Measurements from ENCODE around the gene PDE5A.

Gene PDE5A

DNA sequence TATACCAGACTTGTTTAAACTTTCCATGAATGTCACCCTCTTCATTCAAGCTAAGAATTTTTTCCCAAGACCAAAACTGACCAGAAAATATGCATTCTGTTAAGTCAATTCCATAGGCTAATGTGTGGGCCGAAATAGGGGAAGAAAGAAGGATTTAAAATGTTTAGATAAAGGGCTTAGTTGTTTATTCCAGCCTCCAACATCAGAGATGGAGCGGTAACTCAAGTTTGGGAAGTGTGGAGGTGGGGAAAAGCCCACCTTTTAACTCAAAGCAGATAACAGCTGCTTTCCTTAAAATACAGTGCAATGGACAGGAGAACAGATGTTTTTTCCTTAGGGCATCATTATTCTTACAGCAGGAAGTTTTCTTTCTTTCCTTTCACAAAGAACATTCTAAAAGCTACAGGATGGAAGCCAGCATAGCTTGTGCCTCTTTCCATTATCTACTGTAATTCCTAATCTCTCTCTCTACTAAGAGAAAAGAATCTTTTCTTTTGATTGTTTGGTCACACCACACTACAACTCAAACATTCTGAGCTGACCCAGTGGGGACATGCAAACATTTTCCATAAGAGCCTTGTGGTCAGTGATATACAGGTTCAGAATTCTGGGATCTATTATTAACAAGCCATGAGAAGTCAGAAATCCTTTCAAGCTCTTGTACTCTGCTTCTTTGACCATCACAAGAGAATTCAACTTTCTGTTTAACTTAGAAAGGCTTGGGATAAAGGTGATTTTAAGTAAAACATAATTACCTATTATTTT lies 101.6 kb downstream of the PDE5A start (continued):
- TF ChIP-seq, protein P1, sequence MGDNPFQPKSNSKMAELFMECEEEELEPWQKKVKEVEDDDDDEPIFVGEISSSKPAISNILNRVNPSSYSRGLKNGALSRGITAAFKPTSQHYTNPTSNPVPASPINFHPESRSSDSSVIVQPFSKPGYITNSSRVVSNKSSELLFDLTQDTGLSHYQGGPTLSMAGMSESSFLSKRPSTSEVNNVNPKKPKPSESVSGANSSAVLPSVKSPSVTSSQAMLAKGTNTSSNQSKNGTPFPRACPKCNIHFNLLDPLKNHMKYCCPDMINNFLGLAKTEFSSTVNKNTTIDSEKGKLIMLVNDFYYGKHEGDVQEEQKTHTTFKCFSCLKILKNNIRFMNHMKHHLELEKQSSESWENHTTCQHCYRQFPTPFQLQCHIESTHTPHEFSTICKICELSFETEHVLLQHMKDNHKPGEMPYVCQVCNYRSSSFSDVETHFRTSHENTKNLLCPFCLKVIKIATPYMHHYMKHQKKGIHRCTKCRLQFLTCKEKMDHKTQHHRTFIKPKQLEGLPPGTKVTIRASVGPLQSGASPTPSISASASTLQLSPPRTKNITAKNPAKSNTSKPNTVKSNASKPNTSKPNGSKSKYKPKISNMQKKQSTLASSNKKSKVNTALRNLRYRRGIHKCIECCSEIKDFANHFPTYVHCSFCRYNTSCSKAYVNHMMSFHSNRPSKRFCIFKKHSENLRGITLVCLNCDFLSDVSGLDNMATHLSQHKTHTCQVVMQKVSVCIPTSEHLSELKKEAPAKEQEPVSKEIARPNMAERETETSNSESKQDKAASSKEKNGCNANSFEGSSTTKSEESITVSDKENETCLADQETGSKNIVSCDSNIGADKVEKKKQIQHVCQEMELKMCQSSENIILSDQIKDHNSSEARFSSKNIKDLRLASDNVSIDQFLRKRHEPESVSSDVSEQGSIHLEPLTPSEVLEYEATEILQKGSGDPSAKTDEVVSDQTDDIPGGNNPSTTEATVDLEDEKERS (tag by site-specific recombination; IDR thresholded peaks at IDR 0.05): no peak
- TF ChIP-seq ZNF311 (tag by site-specific recombination; IDR thresholded peaks at IDR 0.05; ENCODE audit: borderline replicate concordance): no peak
- TF ChIP-seq ZNF623 (tag by site-specific recombination; IDR thresholded peaks at IDR 0.05): no peak
- no peak; the same call in 1 of the 2 replicates for TF ChIP-seq EGR2 (tag by site-specific recombination; IDR thresholded peaks at IDR 0.05; ENCODE audit: low read depth)

DNA sequence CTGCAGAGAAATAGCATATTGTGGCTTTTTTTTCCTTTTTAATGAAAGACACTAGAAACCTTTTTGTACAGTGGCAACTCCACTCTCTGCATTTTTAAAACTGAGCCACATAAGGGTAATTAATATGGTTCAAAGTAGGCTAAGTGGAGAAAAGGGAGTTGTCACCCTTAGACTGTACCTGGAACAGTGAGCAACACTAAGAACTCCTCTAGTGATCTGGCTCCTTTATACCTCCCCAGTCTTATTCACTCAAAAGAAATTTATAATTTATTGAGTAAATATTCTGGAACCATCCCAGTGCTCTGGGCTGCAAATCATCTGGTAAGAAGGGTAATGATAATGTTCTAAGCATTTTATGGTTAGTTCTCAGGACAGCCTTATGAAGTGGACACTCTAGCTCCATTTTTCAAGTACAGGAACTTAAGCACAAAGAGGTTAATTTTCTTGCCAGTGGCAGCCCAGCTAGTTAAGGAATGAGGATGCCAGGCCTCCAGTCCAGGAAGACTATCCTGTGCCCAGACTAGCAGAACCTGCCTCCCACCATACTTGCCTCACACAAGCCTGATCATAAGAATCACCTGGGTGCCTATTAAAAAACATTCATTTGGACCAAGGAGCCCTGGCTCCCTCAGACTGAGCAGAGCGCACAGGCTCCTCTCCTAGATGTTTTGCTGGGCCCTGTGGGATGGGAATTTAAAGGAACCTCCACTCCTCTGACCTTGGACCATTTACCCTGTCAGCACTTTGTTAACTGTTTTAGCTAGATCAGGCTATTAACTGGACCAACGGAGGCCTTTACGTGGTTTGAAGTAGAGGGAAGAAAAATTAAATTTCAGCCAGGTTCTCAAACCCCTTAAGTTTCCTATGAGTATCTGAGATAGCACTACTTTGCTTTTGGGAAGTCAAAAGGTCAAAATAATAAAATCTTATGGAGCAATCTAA lies 102.6 kb downstream of the PDE5A start:
- no peak overlapping the region for H3K27ac ChIP-seq (ENCODE audit: extremely low read depth, low read depth, low read length)
- ChIA-PET POLR2A (no interaction called here), CTCF (no interaction called here)

DNA sequence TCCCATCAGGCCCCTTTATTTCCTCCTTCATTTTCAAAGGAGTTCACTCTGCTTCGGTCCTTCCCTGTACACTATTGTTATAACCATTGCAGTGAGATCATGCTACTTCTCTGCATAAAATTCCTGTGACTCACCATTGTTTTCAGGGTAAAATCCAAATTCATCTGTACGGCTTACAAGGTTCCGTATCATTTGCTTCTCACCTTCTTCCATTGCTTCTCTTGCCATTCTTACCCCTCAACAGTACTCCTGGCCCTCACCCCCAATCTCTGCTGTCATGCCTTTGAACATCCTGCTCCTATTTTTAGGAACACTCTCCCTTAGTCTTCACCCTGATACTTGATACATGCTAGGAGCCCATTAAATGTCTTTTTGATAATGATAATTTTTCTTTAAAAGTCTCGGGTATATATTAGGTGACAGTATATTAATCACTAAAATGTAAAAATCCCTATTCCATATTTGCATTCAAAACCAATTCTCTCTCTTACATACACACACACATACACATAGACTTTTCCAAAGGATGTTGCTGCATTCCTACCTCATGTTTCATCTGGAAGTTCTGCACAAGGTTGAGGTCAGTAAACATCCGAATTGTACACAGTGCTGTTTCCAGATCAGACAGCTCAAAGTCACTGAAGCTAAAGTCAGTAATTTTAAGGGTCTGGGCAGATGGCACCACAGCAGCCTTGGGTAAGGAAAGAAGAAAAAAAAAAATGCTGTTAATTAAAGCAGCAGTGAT lies 103.4 kb downstream of the PDE5A start:
- no peak overlapping the region for H3K4me3 ChIP-seq (ENCODE audit: low read depth, low read length)
- no peaks in the 10 kb centered on the region for H3K4me1 ChIP-seq (ENCODE audit: control insufficient read depth, insufficient read depth, low read length)
- CTCF ChIA-PET: interaction anchor here (0.7 kb wide), 2 partner anchors 9 to 103 kb away, joined by 3 read pairs; partner anchors contain the start of gene PDE5A
- no peak overlapping the region for H3K27ac ChIP-seq (ENCODE audit: extremely low read depth, low read depth, low read length)
- H3K9me3 ChIP-seq (ENCODE audit: control insufficient read depth, insufficient read depth, low read depth, low read length): no peaks in the 10 kb centered on the region
- TF ChIP-seq OVOL3 (tag by site-specific recombination; IDR thresholded peaks at IDR 0.05): no peak
- peaks cover 0 to 34% of the 10 kb centered on the region in 2 experiments; a peak in 1 of 3 replicates for H3K36me3 ChIP-seq (ENCODE audit: control insufficient read depth in 2 of 2, insufficient read depth in 1 of 2, low read length in 2 of 2)
- POLR2A ChIA-PET: no interaction called here

More for the DNA sequence above, 102.6 kb downstream of the PDE5A start:
- H3K36me3 ChIP-seq (ENCODE audit: control insufficient read depth in 2 of 2, insufficient read depth in 1 of 2, low read length in 2 of 2): peaks cover 0 to 27% of the 10 kb centered on the region in 2 experiments; a peak in 1 of 3 replicates
- H3K9me3 ChIP-seq (ENCODE audit: control insufficient read depth, insufficient read depth, low read depth, low read length): no peaks in the 10 kb centered on the region
- H3K4me1 ChIP-seq (ENCODE audit: control insufficient read depth, insufficient read depth, low read length): no peaks in the 10 kb centered on the region
- no peak overlapping the region for H3K4me3 ChIP-seq (ENCODE audit: low read depth, low read length)
- TF ChIP-seq KLF16 (tag by site-specific recombination; IDR thresholded peaks at IDR 0.05): no peak

DNA sequence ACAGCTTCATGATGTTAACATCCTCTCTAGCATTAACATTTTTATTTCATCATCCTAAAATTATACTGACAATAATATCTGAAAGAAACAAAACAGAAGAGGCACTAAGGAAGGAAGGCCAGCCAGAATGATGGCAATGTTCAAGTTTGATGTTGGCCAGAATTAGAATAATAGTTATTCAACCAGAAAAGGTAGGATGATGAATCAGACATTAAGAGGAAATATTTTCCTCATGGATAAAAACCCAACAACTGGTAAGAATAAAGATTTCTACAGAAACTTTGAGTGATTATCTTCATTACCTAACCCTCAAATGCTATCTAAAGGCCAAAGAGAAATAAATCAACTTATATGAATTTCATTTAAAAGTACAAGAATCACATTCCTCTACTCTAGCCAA lies 105.2 kb downstream of the PDE5A start:
- ChIA-PET CTCF (no interaction called here), POLR2A (no interaction called here)
- no peak overlapping the region for H3K27ac ChIP-seq (ENCODE audit: extremely low read depth, low read depth, low read length)
- TF ChIP-seq, protein P2, sequence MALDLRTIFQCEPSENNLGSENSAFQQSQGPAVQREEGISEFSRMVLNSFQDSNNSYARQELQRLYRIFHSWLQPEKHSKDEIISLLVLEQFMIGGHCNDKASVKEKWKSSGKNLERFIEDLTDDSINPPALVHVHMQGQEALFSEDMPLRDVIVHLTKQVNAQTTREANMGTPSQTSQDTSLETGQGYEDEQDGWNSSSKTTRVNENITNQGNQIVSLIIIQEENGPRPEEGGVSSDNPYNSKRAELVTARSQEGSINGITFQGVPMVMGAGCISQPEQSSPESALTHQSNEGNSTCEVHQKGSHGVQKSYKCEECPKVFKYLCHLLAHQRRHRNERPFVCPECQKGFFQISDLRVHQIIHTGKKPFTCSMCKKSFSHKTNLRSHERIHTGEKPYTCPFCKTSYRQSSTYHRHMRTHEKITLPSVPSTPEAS (tag by site-specific recombination; IDR thresholded peaks at IDR 0.05): no peak
- no peak for TF ChIP-seq ZNF146 (tag by site-specific recombination; IDR thresholded peaks at IDR 0.05)
- TF ChIP-seq GLI4 (tag by site-specific recombination; IDR thresholded peaks at IDR 0.05): no peak
- no peaks in the 10 kb centered on the region for H3K9me3 ChIP-seq (ENCODE audit: control insufficient read depth, insufficient read depth, low read depth, low read length)
- H3K36me3 ChIP-seq (ENCODE audit: control insufficient read depth in 2 of 2, insufficient read depth in 1 of 2, low read length in 2 of 2): peaks cover 0 to 40% of the 10 kb centered on the region in 2 experiments; a peak in 2 of 3 replicates
- no peaks in the 10 kb centered on the region for H3K4me1 ChIP-seq (ENCODE audit: control insufficient read depth, insufficient read depth, low read length)
- no peak overlapping the region for H3K4me3 ChIP-seq (ENCODE audit: low read depth, low read length)

All from HEK293 (cell line).